IMR-90 (cell line): ENCODE results near the gene LYPD4.

Experiments used
- CTCF ChIP-seq: conservative IDR thresholded peaks from 2 replicates; pipeline ENCODE4 v1.5.1; 2012; ENCODE audit warnings: mild to moderate bottlenecking, low read depth, low read length, improper control_type of control experiment
- MAFK ChIP-seq: IDR thresholded peaks from 2 replicates; pipeline ENCODE4 v1.6.1; 2012; ENCODE audit warnings: low read depth, low read length, improper control_type of control experiment
- RAD21 ChIP-seq: IDR thresholded peaks from 2 replicates; pipeline ENCODE4 v1.6.1; 2012; ENCODE audit warnings: low read length, improper control_type of control experiment
- SMC3 ChIP-seq: fragments of 150-350 bp; IDR thresholded peaks from 2 replicates; pipeline ENCODE4 v1.6.1; 2016; ENCODE audit warnings: low read depth, mild to moderate bottlenecking, antibody characterized with exemption, low read length, moderate library complexity

DNA sequence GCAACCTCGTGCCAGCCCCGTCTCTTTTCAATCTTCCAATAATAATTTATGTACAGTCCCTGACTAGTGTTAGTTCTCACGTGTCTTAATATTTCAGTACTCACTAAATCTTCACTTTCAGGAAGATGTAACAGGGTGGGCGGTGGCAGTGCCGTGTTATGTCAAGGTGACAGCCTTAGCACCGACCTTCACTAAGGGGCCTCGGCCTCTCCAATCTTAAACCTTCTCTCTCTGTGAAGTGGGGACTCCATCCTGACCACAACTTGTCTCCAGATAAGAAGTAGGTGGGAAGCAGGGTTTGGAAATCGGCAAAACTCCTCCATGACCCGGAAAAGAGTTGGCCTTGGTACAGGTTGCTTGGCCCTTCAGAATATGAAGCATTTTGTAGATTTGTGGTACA, 17.4 kb upstream of the LYPD4 start:
- TF ChIP-seq MAFK: no peak
- no peak for TF ChIP-seq SMC3
- no peak for TF ChIP-seq CTCF
- TF ChIP-seq RAD21: no peak
